ENCODE measurements around the gene PTOV1. TPM values are rescaled to one million over a fixed set of nuclear protein-coding genes. Genes with fewer than 3 reads are reported as not detected.

Gene PTOV1
- total RNA-seq, 2 donors from 2014 or later, result 82.7 to 109 TPM

DNA sequence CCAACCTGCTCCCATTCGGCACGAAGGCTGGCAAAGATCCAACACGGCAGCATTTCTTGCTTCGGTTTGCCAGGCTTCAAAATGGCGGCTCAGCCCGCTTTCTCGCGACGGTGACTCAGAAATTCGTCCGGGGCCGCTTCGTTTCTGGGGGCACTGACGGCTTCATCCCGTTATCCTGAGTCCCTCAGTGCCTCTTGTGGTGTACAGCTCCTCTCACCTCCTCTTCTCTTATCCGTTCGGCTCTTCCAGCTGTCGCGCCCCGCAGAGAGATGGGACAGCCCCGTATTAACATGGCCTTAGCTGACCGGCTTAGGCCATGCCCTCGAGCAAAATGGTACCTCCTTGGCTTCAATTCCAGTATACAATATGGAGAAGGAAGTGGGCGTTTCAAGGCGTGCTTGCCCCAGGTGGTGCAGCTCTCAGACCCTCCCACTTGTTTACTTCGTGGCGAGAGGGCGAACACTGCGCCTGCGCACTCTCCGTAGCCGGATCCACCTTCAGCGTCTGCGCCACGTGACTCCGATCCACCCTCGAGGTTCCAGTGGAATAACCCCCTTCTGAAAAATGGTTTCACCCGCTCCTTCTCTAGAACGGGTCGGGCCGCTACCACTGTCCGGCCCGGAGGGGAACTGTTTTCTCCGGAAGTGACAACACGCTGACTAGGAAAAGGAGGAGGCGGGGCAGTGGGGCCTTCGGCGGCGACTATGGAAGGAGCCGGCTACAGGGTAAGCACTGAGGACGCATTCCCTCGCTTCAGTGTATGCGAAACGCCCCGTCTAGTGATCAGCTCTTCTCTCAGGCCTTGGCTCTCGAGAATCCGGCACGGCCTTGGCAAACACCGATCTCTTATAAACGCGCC is 26.3 kb downstream of the PTOV1 start, which contains the start of the genes AKT1S1 and TBC1D17:
Gene AKT1S1 (minus strand): TSS at position 336 of the 859 bp plus-strand sequence. CDS start 4,060 bp downstream, outside the sequence.
Gene TBC1D17 (plus strand): TSS at position 683 of the 859 bp plus-strand sequence. CDS start 22 bp downstream, at position 705.
- Mint-ChIP-seq H3K4me3 (no peak within 1 kb of the TSS), H3K27ac (no peak within 1 kb of the TSS), H3K27me3 (no peaks in the 10 kb centered on the region), H3K4me1 (peaks cover 8% of the 10 kb centered on the region), H3K9me3 (no peaks in the 10 kb centered on the region), H3K36me3 (ENCODE audit: low read depth) (peaks cover 68% of the 10 kb centered on the region)
- ATAC-seq (replicated peaks), result peak; percentile 75

DNA sequence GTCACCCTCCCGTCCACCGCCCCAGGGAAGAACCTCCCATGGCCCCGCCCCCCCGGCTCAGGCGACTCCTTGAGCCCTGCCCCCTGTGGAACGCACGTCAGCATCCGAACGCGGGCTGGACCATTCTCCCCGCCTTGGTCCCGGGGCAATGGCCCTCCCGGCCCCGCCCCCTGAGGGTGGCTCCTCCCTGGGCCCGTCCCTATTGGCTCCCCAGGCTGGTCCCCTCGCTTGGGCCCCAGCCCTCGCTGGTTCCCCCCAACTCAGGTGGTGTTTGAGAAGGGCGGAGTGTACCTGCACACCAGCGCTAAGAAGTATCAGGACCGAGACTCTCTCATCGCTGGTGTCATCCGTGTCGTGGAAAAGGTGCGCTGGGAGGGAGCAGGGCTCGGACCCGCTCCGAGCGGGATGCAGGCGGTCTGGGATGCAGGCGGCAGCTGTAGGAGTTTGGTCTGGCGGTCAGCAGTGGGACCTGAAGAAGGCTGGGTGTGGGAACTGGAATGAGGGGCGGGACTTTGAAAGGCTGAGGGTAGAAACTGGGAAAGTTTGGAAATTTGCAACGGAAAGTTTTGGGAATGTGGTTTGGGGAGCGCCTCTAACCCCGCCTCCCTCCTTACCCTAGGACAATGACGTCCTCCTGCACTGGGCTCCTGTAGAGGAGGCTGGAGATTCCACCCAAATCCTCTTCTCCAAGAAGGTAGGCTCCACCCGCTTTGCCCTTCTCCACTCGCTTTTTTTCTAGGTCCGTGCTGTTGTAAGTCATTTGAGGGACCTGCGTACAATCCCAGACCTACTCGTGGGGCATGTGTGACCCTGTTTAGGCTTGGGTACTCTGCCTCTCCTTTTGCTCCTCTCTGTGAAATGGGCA is 27.2 kb downstream of the PTOV1 start:
- Mint-ChIP-seq H3K36me3 (ENCODE audit: low read depth) (peaks cover 73% of the 10 kb centered on the region), H3K4me3 (no peak overlapping the region), H3K9me3 (no peaks in the 10 kb centered on the region), H3K27me3 (no peaks in the 10 kb centered on the region), H3K4me1 (peaks cover 8% of the 10 kb centered on the region), H3K27ac (peak overlapping the region; percentile 43)
- peak; percentile 79 for ATAC-seq (replicated peaks)

DNA sequence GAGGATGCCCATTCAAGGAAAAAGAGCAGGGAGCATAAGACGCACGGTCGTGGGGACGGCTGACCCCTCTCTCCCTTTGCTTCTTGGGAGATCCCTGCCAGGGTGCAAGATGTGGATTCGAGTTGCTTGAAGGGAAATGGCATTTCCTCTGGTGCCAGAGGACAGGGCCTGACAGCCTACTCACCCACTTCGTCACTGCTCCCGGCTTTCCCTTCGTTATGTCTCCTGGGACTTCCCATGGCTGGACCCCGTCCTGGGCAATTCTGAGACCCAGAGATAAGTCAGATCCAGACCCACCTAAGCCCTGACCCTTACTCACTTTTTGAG is 27.7 kb downstream of the PTOV1 start:
- Mint-ChIP-seq H3K27me3 (no peaks in the 10 kb centered on the region), H3K27ac (peak overlapping the region; percentile 43), H3K9me3 (no peaks in the 10 kb centered on the region), H3K4me3 (no peak overlapping the region), H3K36me3 (ENCODE audit: low read depth) (peaks cover 74% of the 10 kb centered on the region), H3K4me1 (peaks cover 8% of the 10 kb centered on the region)
- no peak for ATAC-seq (replicated peaks)

DNA sequence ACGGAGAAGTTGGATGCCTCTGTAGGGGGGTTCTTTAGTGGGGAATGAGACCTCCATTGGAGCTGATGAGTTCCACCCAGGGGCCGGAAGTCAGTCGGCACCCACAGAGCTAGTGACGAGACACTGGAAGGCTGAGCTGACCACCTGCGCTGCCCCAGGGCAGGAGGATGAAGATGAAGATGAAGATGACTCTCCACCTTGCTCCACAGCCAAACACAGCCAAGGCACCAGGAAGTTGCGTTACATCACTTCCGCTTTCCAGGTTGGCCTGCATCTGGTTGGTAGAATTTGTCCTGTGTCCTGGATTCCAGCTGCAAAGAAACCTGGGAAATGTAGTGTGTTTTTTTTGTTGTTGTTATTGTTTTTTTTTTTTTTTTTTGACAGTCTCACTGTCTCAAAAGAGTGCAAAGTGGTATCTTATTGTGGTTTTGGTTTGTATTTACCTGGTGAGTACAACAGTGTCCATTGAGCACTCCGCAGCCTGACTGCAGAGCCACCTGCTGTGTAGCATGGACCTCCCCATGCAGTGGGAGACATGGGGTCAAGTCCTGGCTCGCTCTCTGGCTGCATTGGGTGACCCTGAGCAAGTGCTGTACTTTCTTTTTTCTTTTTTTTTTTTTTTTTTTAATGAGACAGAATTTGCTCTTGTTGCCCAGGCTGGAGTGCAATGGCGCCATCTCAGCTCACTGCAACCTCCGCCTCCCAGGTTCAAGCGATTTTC is 28.4 kb downstream of the PTOV1 start:
- Mint-ChIP-seq H3K9me3 (no peaks in the 10 kb centered on the region), H3K4me3 (no peak overlapping the region), H3K27ac (peak overlapping the region; percentile 43), H3K36me3 (ENCODE audit: low read depth) (peaks cover 73% of the 10 kb centered on the region), H3K4me1 (peaks cover 8% of the 10 kb centered on the region), H3K27me3 (no peaks in the 10 kb centered on the region)
- ATAC-seq (replicated peaks), result no peak

DNA sequence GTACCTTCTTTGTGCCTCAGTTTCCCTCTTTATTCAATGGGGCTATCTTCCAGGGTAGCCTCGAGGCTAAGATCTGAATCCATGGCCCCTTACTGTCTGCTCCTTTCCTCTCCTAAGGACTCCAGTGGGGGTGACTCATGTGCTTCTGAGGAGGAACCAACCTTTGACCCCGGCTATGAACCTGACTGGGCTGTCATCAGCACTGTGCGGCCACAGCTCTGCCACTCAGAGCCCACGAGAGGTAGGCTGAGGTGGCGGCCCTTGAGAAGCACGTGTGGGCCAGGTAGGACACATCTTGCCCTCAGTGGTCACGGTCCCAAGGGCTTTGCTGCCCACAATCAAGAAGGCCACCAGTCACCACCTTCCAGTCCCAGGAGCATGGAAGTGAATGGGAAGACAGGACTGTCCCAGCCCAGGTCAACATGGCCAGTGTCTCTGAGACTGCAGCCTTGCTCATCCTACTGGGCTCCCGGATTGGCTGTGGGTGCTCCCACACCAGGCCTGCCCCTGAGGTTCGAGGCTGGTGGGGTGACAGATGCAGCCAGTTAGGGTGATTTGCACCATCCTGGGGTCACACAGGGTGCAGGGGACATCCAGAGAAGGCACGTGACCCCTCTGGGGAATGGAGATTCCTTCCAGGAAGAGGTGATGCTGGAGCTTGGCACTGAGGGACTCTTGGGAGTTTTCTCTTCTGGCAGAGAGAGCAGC is 29.4 kb downstream of the PTOV1 start:
- ATAC-seq (replicated peaks), result no peak
- no peak overlapping the region for H3K27ac Mint-ChIP-seq
- peak overlapping the region; percentile 39 for H3K4me3 Mint-ChIP-seq
- H3K27me3 Mint-ChIP-seq, result no peaks in the 10 kb centered on the region
- no peaks in the 10 kb centered on the region for H3K9me3 Mint-ChIP-seq
- H3K4me1 Mint-ChIP-seq, result peaks cover 7% of the 10 kb centered on the region
- H3K36me3 Mint-ChIP-seq (ENCODE audit: low read depth), result peaks cover 76% of the 10 kb centered on the region

DNA sequence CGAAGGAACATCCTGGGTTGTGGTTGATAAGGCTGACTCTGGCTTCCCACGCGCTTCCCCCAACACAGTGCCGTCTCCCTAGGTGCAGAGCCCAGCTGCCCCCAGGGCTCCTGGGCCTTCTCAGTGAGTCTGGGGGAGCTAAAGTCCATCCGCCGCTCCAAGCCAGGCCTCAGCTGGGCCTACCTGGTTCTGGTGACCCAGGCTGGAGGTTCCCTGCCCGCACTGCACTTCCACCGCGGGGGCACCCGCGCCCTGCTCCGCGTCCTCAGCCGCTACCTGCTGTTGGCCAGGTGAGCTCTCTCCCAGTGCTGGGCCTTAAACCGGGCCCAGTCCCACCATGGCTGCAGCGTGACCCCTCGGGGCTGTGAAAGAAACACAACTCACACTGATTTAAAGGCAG is 30.2 kb downstream of the PTOV1 start:
- no peak overlapping the region for H3K4me3 Mint-ChIP-seq
- peaks cover 85% of the 10 kb centered on the region for H3K36me3 Mint-ChIP-seq (ENCODE audit: low read depth)
- H3K4me1 Mint-ChIP-seq, result no peaks in the 10 kb centered on the region
- H3K9me3 Mint-ChIP-seq, result no peaks in the 10 kb centered on the region
- H3K27ac Mint-ChIP-seq, result no peak overlapping the region
- H3K27me3 Mint-ChIP-seq, result no peaks in the 10 kb centered on the region
- ATAC-seq (replicated peaks), result no peak

DNA sequence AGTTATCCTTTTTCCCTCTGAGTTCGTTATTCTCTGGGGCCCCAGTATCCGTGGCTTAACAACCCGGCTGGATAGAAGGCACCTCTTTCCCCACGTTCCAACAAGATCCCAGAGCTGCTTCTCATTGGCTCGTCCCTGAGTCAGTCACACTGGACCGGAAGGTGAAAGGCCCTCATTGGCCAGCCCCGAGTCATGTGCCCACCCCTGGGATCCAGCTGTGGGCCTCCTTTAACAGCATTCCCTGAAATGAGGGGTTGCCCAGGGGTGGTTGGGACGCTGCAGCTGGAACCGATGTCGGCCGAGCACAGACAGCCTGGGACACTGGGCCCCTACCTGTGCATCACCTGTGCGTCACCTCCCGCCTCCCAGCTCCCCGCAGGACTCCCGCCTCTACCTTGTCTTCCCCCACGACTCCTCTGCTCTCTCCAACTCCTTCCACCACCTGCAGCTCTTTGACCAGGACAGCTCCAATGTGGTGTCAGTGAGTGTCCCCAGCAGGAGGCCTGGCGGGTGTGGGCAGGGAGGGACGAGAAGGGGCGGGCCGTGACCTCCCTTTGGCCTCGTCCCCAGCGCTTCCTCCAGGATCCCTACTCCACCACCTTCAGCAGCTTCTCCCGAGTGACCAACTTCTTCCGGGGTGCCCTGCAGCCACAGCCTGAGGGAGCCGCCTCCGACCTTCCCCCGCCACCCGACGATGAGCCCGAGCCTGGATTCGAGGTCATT is 30.9 kb downstream of the PTOV1 start:
- Mint-ChIP-seq H3K27me3 (no peaks in the 10 kb centered on the region), H3K36me3 (ENCODE audit: low read depth) (peaks cover 91% of the 10 kb centered on the region), H3K9me3 (no peaks in the 10 kb centered on the region), H3K4me1 (no peaks in the 10 kb centered on the region), H3K4me3 (no peak overlapping the region), H3K27ac (no peak overlapping the region)
- ATAC-seq (replicated peaks), result no peak

DNA sequence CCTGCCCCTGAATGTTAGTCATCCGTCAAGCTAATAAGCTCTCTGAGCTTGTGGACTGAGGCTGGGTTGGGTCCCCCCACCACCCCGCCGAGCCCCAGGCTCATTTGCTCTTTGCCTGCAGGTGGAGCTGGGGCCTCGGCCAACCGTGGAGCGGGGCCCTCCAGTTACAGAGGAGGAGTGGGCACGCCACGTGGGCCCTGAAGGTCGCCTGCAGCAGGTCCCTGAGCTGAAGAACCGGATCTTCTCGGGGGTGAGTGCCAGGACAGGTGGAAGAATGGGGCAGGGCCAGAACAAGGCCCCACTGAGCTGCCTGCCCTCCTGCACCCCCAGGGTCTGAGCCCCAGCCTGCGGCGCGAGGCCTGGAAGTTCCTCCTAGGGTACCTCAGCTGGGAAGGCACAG is 31.7 kb downstream of the PTOV1 start:
- Mint-ChIP-seq H3K4me1 (no peaks in the 10 kb centered on the region), H3K36me3 (ENCODE audit: low read depth) (peaks cover 99% of the 10 kb centered on the region), H3K27ac (no peak overlapping the region), H3K4me3 (no peak overlapping the region), H3K9me3 (no peaks in the 10 kb centered on the region), H3K27me3 (no peaks in the 10 kb centered on the region)
- no peak for ATAC-seq (replicated peaks)

DNA sequence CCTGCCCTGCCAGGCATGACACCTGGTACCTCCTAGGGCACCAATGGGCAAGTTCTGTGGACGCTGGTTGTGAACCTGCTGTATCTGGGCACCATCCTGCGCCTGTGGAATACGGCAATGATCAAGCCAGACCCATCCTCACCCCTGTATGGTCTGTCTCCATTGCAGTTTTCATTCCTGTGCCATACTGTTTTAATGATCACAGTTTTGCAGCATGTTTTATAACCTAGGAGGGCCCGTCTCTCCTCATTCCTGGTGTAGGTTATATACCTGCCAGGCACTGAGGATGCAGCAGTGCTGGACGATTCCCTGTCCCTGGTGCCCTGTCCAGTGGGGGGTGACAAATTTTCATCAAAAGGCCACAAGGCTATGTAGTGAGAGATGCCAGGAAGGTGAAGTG is 32.1 kb downstream of the PTOV1 start:
- H3K4me1 Mint-ChIP-seq, result no peaks in the 10 kb centered on the region
- no peaks in the 10 kb centered on the region for H3K27me3 Mint-ChIP-seq
- no peak overlapping the region for H3K4me3 Mint-ChIP-seq
- ATAC-seq (replicated peaks), result no peak
- peaks cover 99% of the 10 kb centered on the region for H3K36me3 Mint-ChIP-seq (ENCODE audit: low read depth)
- H3K9me3 Mint-ChIP-seq, result no peaks in the 10 kb centered on the region
- peak overlapping the region; percentile 65 for H3K27ac Mint-ChIP-seq

DNA sequence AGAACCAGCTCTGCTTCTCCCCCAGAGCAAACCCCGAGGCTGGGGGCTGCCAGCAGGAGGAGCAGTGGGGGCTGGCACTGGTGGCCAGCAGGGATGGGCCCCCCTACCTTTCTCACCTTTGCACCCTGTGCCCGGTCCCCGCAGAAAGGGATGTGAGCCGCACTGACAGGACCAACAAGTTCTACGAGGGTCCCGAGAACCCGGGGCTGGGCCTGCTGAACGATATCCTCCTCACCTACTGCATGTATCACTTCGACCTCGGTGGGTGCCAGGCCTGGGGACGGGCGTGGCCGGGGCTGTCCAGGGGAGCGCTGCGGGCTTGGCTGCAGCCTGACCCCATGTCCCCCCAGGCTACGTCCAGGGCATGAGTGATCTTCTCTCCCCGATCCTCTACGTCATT is 33.1 kb downstream of the PTOV1 start:
- ATAC-seq (replicated peaks), result no peak
- H3K27me3 Mint-ChIP-seq, result no peaks in the 10 kb centered on the region
- H3K4me1 Mint-ChIP-seq, result no peaks in the 10 kb centered on the region
- no peak overlapping the region for H3K4me3 Mint-ChIP-seq
- H3K27ac Mint-ChIP-seq, result no peak overlapping the region
- peaks cover 99% of the 10 kb centered on the region for H3K36me3 Mint-ChIP-seq (ENCODE audit: low read depth)
- H3K9me3 Mint-ChIP-seq, result no peaks in the 10 kb centered on the region

DNA sequence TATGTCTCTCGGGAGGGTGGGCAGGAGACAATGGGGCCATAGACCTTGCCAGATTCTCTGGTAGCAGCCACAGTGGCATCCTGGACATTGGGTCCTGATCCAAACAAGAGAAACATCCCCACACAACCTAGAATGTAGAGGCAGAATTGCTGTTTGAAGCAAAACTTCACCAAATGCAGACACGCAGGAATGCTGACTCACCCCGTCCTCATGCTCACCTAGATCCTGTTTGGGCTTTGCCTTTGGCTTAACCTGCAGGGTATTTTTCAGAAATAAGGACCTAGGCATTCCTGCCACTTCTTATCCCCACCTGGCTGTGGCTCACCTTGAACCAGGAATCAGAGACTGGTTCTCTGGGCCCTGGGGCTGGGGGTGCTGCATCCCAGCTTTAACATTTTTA is 33.8 kb downstream of the PTOV1 start:
- Mint-ChIP-seq H3K9me3 (no peaks in the 10 kb centered on the region), H3K27ac (no peak overlapping the region), H3K36me3 (ENCODE audit: low read depth) (peaks cover 99% of the 10 kb centered on the region), H3K27me3 (no peaks in the 10 kb centered on the region), H3K4me1 (peaks cover 4% of the 10 kb centered on the region), H3K4me3 (no peak overlapping the region)
- ATAC-seq (replicated peaks), result no peak

DNA sequence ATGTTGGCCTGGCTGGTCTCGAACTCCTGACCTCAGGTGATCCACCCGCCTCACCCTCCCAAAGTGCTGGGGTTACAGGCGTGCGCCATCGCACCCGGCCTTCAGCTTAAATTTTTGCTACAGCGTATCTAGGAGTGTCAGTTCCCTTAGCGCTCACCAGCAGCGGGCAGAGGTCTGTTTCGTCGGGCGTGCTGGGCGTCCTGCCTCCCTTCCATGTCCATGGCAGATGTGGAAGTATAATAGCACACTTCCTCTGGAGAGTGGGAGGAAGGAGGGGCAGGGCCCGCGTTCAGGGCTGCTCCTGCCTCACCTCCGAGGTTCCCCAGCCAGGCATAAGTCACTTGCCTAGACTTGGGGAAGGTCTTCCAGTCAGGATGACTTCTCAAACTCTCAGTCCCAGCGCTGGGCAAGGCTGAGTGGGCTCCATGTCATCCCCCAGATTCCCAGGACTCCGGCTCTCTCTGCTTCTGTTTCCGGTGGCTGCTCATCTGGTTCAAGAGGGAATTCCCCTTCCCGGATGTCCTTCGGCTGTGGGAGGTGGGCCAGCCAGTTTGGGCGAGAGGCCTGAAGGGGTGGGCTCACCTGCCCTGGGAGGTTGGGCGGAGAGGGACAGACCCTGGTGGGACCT is 36.2 kb downstream of the PTOV1 start:
- Mint-ChIP-seq H3K4me3 (peak overlapping the region; percentile 93), H3K36me3 (ENCODE audit: low read depth) (peaks cover 99% of the 10 kb centered on the region), H3K4me1 (peaks cover 13% of the 10 kb centered on the region), H3K27me3 (no peaks in the 10 kb centered on the region), H3K27ac (peak overlapping the region; percentile 50), H3K9me3 (no peaks in the 10 kb centered on the region)
- ATAC-seq (replicated peaks), result no peak
